Smooth muscle cell (in vitro differentiated cells): ENCODE results near the gene B9D2. TPM values are rescaled to one million over a fixed set of nuclear protein-coding genes. Genes with fewer than 3 reads are reported as not detected.

Experiments
- DNase-seq: peaks from one replicate; lab custom pipeline; 2025; ENCODE audit not compliant: unreplicated experiment; lab: John Stamatoyannopoulos, UW
- H2AFZ ChIP-seq: fragments of 200-600 bp; sonication (generic); 2 replicates; pipeline ENCODE4 v1.6.0; 2016; ENCODE audit warnings: antibody characterized with exemption, low read depth, mild to moderate bottlenecking
- H3F3A ChIP-seq: fragments of 200-600 bp; sonication (generic); 2 replicates; pipeline ENCODE4 v1.6.0; 2017; ENCODE audit warnings: antibody characterized with exemption, low read depth
- H3K27ac ChIP-seq: fragments of 200-600 bp; sonication (generic); 2 replicates; pipeline ENCODE4 v1.5.1; 2016; ENCODE audit warnings: low read depth, mild to moderate bottlenecking
- H3K27me3 ChIP-seq: fragments of 200-600 bp; sonication (generic); 2 replicates; pipeline ENCODE4 v1.6.1; 2016; ENCODE audit warnings: low read depth, mild to moderate bottlenecking
- H3K36me3 ChIP-seq: fragments of 200-600 bp; sonication (generic); 2 replicates; pipeline ENCODE4 v1.5.1; 2016; ENCODE audit warnings: low read depth
- H3K4me1 ChIP-seq: fragments of 200-600 bp; sonication (generic); 2 replicates; pipeline ENCODE4 v1.5.1; 2016; ENCODE audit warnings: low read depth
- H3K4me2 ChIP-seq: fragments of 200-600 bp; sonication (generic); 2 replicates; pipeline ENCODE4 v1.6.0; 2016; ENCODE audit warnings: mild to moderate bottlenecking
- H3K4me3 ChIP-seq: fragments of 200-600 bp; sonication (generic); 2 replicates; pipeline ENCODE4 v1.5.1; 2016; ENCODE audit warnings: mild to moderate bottlenecking
- H3K79me2 ChIP-seq: fragments of 200-600 bp; sonication (generic); 2 replicates; pipeline ENCODE4 v1.6.0; 2016; ENCODE audit warnings: low read depth, mild to moderate bottlenecking
- H3K9ac ChIP-seq: fragments of 200-600 bp; sonication (generic); 2 replicates; pipeline ENCODE4 v1.6.0; 2016; ENCODE audit warnings: low read depth
- H3K9me3 ChIP-seq: fragments of 200-600 bp; sonication (generic); replicated peaks from 2 replicates; pipeline ENCODE4 v1.5.1; 2016; ENCODE audit warnings: low read depth
- H4K20me1 ChIP-seq: fragments of 200-600 bp; sonication (generic); 2 replicates; pipeline ENCODE4 v1.6.0; 2016; ENCODE audit warnings: low read depth
- WGBS: methylation state at CpG from one replicate; pipeline ENCODE4 v1.1.7; 2016; ENCODE audit warnings: low lambda C conversion rate; 5-methylcytosine and 5-hydroxymethylcytosine counted together
- polyA plus RNA-seq: library from polyadenylated mRNA; unstranded; fragments of >200 nt; fragmentation: Nextera tagmentation; extraction: Ambion mirVana; gene quantifications from 2 replicates; pipeline ENCODE4 v1.2.1, GENCODE V29; 2016
- total RNA-seq: library from RNA; depleted of rRNA; stranded (reverse); fragments of >200 nt; gene quantifications from 2 replicates; pipeline ENCODE4 v1.2.3, GENCODE V29; 2014
- TF ChIP-seq, protein P1 (sequence below): fragments of 200-600 bp; sonication (generic); IDR thresholded peaks from 2 replicates; pipeline ENCODE4 v1.5.1; 2017; ENCODE audit warnings: borderline replicate concordance, mild to moderate bottlenecking, antibody characterized with exemption; ENCODE audit not compliant: insufficient read depth, poor library complexity, severe bottlenecking

B9D2 gene
- total and polyA plus RNA-seq, 2 experiments from 2014 or later, result 1.6 to 12.2 TPM

DNA sequence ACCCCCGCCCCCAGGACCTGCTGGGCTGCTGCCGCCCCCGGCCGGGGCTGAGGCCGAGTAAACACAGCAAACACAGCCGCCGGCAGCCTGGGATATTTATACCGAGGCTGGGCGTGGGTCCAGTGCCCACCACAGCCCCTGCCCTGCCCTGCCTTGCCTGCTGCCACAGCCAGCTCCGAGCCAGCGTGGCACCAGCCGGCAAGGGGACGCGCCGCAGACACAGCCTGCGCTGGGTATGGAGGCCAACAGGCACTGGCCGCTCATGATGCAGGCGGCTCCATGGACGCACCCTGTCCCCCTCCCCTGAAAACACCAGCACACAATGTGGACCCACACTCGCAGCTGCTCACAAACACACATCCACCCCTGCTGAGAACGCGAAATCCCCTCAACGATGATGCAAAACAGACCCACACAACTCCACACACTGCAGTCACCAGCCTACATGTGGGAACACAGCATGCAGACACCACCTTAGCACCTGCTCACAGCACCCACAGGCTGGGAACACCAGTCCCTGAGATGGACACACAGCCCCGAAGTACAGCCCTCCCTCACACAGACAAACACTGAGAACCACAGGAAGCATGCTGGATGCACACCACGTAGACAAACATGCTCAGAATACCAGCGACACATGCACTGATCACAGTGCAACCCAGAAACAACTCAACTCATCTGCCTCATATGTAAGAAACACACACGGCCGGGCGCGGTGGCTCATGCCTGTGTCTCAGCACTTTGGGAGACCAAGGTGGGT lies 37.8 kb downstream of the B9D2 start:
- TF ChIP-seq, protein P1, sequence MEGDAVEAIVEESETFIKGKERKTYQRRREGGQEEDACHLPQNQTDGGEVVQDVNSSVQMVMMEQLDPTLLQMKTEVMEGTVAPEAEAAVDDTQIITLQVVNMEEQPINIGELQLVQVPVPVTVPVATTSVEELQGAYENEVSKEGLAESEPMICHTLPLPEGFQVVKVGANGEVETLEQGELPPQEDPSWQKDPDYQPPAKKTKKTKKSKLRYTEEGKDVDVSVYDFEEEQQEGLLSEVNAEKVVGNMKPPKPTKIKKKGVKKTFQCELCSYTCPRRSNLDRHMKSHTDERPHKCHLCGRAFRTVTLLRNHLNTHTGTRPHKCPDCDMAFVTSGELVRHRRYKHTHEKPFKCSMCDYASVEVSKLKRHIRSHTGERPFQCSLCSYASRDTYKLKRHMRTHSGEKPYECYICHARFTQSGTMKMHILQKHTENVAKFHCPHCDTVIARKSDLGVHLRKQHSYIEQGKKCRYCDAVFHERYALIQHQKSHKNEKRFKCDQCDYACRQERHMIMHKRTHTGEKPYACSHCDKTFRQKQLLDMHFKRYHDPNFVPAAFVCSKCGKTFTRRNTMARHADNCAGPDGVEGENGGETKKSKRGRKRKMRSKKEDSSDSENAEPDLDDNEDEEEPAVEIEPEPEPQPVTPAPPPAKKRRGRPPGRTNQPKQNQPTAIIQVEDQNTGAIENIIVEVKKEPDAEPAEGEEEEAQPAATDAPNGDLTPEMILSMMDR, result no peak
- WGBS, result 13% methylated on average over 23 of the region's 30 CpGs
- Histone ChIP-seq H3K27ac (peak overlapping the region; percentile 97), H3K36me3 (no peaks in the 10 kb centered on the region), H3K4me1 (peaks cover 41% of the 10 kb centered on the region), H3K27me3 (no peaks in the 10 kb centered on the region), H3K4me3 (peak overlapping the region; percentile 37), H3F3A (peaks cover 62% of the 10 kb centered on the region), H3K79me2 (no peaks in the 10 kb centered on the region), H2AFZ (no peak overlapping the region), H3K9me3 (no peaks in the 10 kb centered on the region), H3K9ac (peak overlapping the region; percentile 87), H3K4me2 (peak overlapping the region; percentile 84), H4K20me1 (peaks cover 4% of the 10 kb centered on the region)
- no peak for DNase-seq

DNA sequence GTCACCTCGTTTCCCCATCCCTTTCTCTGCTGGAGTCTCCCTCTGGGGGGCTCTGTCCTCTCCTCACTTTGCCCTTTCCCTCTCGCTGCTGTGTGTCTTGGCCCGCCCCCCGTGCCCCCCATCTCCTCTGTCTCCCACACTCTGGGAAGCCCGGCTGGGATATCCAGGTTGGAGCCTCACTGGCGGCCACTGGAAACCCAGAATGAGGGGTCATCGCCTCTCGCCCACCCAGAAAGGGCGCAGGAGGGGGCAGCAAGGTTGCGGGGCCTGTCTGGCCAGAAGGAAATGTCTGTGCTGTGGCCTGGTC lies 38.4 kb downstream of the B9D2 start:
- H3K4me3 ChIP-seq, result peak overlapping the region; percentile 37
- peak overlapping the region; percentile 84 for H3K4me2 ChIP-seq
- peaks cover 66% of the 10 kb centered on the region for H3F3A ChIP-seq
- DNase-seq, result no peak
- H3K9ac ChIP-seq, result peak overlapping the region; percentile 87
- peaks cover 7% of the 10 kb centered on the region for H4K20me1 ChIP-seq
- H3K79me2 ChIP-seq, result no peaks in the 10 kb centered on the region
- TF ChIP-seq, protein P1, result no peak
- peaks cover 41% of the 10 kb centered on the region for H3K4me1 ChIP-seq
- H3K27ac ChIP-seq, result peak overlapping the region; percentile 97
- H3K36me3 ChIP-seq, result no peaks in the 10 kb centered on the region
- no peaks in the 10 kb centered on the region for H3K9me3 ChIP-seq
- no peaks in the 10 kb centered on the region for H3K27me3 ChIP-seq
- H2AFZ ChIP-seq, result no peak overlapping the region
- WGBS, result 2% methylated on average over 9 of the region's 10 CpGs

DNA sequence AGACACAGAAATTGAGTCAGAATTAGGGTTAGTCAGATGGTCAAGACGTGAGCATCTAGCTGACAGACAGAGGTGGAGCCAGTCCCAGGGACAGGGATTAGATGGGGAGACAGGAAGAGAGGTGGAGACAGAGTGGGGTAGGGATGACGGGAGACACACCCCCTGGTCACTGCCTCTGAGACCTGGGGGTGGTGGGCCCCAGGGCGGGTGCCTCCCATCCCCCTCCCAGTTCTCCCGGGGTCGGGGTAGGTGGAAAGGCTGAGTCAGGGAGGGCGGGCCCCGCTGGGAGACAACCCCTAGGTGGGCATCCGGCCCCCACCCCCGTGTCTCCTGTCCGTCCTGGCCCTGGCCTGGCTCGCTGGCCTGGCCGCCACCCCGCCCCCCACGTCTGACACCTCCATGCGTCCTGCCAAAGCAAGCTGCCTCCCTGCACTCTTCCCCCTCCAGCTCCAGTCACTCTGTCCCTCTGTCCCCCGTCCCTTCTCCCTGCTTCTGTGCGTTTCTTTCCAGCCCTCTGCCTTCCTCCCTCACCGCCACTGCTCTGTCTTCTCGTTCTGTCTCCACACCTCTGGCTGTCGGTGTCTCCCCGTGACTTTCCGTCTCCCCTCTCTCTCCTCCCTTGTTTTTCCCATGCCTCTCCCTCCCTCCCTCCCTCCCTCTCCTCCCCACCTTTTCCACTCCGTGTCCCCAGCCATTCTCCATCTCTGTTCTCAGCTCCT lies 38.9 kb downstream of the B9D2 start:
- Histone ChIP-seq H3K9me3 (no peaks in the 10 kb centered on the region), H3F3A (peaks cover 61% of the 10 kb centered on the region), H4K20me1 (peaks cover 7% of the 10 kb centered on the region), H3K27ac (peak overlapping the region; percentile 97), H2AFZ (no peak overlapping the region), H3K79me2 (no peaks in the 10 kb centered on the region), H3K4me1 (peaks cover 41% of the 10 kb centered on the region), H3K4me2 (peak overlapping the region; percentile 84), H3K9ac (peak overlapping the region; percentile 87), H3K4me3 (peak overlapping the region; percentile 37), H3K27me3 (no peaks in the 10 kb centered on the region), H3K36me3 (no peaks in the 10 kb centered on the region)
- DNase-seq, result peak; percentile 44
- WGBS, result 1% methylated on average over 15 of the region's 23 CpGs
- TF ChIP-seq, protein P1, result no peak
